ENCODE results near the gene WWOX. TPM values are rescaled to one million over a fixed set of nuclear protein-coding genes. Genes with fewer than 3 reads are reported as not detected.

Gene WWOX
- total and polyA plus RNA-seq, 2 of the 8 experiments (the other 6 are each of a cell fraction or from before 2014, with no cell fraction given), result 5.4 to 16.7 TPM

GRCh38 chr16:78244131-78244895 lies 144.9 kb downstream of the WWOX start (continued):
- TF ChIP-seq ATF2 (IDR thresholded peaks at IDR 0.05; ENCODE audit: low read length), result no peak
- no peak for TF ChIP-seq JUN (IDR thresholded peaks at IDR 0.05; ENCODE audit: low read depth, low read length)
- TF ChIP-seq TAF1 (IDR thresholded peaks at IDR 0.05; ENCODE audit: low read depth, low read length), result no peak
- TF ChIP-seq YY1 (IDR thresholded peaks at IDR 0.05; ENCODE audit: low read depth, low read length), result no peak
- TF ChIP-seq CHD1 (IDR thresholded peaks at IDR 0.05; ENCODE audit: low read depth, low read length), result no peak
- TF ChIP-seq CTBP2 (IDR thresholded peaks at IDR 0.05; ENCODE audit: borderline replicate concordance, insufficient read depth, insufficient read length, low read length), result no peak
- no peak for TF ChIP-seq ATF3 (IDR thresholded peaks at IDR 0.05; ENCODE audit: insufficient read depth, low read depth, low read length)
- TF ChIP-seq RNF2 (IDR thresholded peaks at IDR 0.05; ENCODE audit: borderline replicate concordance, low read depth, low read length, missing control alignments, poor library complexity, severe bottlenecking), result no peak
- TF ChIP-seq KDM4A (IDR thresholded peaks at IDR 0.05; ENCODE audit: low read depth, low read length, severe bottlenecking), result no peak

All from H1 (cell line).